OCI-M1 (cell line): Measurements from ENCODE around the gene MMD2.
"Not testable (repeated sequence)": the region's sequence is repeated elsewhere in the genome, so short reads cannot be mapped to it uniquely, and the experiment has no call there.

Experiments used
- DNase-seq: peaks from one replicate; lab custom pipeline; 2025; lab: John Stamatoyannopoulos, UW

Gene MMD2

DNA sequence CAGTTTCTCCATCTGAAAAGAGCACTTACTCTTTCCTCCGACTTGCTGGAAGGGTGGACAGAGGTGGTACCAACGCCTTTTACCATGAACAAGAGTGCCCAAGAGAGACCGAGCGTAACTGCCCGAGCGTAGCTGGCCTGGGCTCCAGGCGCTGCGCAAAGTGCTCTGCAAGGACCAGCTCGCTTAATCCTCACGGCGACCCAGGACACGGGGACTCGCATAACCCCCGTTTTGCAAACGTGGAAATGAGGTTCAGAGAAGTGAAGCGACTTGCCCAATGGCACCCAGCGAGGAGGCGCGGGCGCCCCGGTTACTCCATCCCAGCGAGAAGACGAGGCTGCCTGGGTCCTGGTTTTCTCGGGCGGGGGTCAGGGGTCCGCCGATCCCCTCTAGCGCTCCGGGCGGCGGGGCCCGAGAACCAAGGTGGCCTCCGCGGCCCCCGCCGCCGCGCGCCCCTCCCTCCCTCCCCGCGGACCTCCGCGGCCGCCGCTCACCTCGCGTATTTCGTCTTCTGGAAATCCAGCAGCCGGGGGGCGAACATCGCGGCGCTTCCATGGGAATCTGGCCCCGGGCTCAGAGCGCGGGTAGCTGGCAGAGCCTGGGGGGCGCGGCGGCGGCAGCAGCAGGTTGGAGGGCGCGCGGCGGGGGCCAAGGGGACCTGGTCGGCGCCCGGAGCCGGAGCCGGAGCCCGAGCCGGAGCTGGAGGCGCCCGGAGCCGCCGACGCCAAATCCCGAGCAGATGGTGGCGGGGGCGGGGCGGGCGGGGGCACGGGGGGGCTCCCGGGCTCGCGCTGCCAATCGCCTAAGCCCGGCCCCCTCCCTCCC, at the start of gene MMD2:
Gene MMD2 (minus strand): TSS at position 711 of the 825 bp plus-strand sequence. CDS start 170 bp downstream, at position 541.
- no peak for DNase-seq

GRCh38 chr7:5005066-5005465, 46.1 kb upstream of the MMD2 start:
- no peak for DNase-seq

DNA sequence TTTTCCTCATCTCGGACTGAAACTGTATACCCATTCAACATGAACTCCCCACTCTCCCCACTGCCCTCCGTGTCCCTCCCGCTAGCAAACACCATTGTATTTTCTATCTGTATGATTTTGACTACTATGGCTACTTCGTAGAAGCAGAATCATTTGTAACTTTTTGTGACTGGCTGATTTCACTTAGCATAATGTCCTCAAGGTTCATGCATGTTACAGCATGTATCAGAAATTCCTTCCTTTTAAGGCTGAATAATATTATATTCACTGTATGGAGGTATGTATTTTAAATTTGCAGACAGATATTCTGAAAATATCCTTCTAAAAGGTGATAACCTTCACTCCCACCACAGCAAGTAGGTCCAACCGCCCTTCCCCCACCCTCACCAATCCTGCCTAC, 42.9 kb upstream of the MMD2 start:
- no peak for DNase-seq

DNA sequence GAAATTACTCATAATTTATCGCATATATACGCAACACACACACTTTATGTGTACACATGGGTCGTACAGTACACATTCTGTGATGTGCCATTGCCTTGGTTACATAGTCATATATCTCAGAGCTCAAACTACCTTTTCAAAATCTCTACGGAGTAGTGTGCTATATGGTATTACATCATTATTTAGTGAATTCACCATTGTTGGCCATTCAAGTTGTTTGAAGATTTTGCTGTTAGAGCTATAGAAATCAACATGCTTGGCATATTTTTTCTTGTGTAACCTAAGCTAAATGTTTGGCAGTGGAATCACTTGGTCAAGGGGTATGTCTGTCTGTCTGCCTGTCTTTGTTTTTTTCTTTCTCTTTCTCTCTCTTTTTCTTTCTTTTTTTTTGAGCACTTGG, 42.0 kb upstream of the MMD2 start:
- no peak for DNase-seq

DNA sequence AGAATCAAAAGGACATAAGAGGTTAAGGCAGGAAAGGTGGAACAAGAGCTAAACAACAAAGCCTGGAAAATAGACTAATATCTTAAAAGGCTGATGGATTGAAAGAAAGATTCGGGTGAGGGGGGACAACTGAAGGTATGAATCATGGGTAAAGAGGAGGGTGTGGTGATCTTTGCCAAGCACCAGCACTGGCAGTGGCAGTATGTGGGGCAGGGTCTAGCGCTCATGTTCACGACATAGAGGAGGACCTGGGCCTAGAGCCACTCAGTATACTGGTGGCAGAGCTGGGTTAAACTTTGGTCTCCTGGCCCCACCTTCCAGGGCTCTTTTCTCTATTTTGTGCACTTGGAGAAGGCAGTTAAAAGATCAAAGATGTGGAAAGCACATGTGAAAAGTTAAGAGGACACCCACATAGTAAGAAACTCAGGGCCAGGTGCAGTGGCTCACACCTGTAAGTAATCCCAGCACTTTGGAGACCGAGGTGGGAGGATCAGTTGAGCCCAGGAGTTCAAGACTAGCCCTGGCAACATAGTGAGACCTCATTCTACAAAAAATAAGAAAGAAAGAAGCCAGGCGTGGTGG, 40.5 kb upstream of the MMD2 start:
- no peak for DNase-seq

GRCh38 chr7:4998910-4999309, 39.9 kb upstream of the MMD2 start:
- no peak for DNase-seq

DNA sequence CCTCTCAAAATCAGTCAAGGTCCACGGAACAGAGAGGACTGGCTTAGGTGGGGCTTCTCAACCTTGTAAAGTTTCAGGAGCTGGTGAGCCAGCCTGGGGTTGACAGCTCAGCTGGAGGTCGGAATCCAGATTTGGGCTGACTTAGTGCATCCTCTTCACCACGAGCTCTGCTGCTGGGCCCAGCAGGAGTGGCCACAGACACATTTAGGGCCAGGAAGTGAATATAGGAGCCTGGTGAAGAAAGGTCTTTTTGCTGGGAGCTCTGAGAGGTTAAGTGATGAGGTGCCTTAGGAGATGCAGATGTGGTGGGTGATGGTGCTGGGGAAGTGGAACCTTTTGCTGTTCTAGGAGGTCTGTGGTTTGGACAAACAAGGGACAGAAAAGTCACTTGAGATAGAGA, 39.3 kb upstream of the MMD2 start:
- DNase-seq: no peak

GRCh38 chr7:4996696-4997222, 37.8 kb upstream of the MMD2 start:
- no peak for DNase-seq

- no peak for DNase-seq
Measured at GRCh38 chr7:4995429-4995969, 36.5 kb upstream of the MMD2 start.

- no peak for DNase-seq
Measured at GRCh38 chr7:4993471-4993870, 34.5 kb upstream of the MMD2 start.

DNA sequence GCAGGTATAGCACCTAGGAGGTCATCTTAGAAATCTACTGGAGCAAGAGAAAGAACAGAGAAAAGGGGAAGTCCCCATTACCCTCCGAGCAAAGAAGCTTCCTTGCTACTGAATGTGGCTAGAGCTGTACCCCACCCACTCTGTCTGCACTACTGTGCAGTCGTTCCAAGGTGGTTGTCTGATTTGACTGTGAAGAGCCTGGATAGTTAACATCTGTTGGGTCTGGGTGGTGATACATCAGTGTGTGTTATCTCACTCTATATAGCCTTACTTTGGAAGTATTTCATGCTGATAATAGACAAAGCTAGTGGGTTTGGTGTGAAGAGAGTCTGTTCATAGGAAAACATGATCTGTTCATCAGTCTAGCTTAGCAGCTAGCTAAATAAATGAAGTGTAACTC, 23.8 kb upstream of the MMD2 start:
- DNase-seq: peak; percentile 50

- DNase-seq: not testable (repeated sequence)
Measured at GRCh38 chr7:4981295-4981890, 22.4 kb upstream of the MMD2 start.

GRCh38 chr7:4975626-4976025, 16.6 kb upstream of the MMD2 start:
- not testable (repeated sequence) for DNase-seq

- peak; percentile 94 for DNase-seq
Measured at GRCh38 chr7:4973728-4974198, 14.8 kb upstream of the MMD2 start.

DNA sequence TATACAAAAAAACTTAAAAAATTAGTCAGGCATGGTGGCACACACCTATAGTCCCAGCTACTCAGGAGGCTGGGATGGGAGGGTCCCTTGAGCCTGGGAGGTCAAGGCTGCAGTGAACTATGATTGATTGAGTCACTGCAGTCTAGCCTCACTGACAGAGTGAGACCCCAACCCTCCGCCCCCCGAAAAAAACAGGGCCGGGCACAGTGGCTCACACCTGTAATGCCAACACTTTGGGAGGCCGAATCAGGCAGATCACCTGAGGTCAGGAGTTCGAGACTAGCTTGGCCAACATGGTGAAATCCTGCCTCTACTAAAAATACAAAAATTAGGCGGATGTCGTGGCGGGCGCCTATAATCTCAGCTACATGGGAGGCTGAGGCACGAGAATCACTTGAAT, 13.5 kb upstream of the MMD2 start:
- not testable (repeated sequence) for DNase-seq

GRCh38 chr7:4965295-4966022, 6.5 kb upstream of the MMD2 start:
- no peak for DNase-seq

DNA sequence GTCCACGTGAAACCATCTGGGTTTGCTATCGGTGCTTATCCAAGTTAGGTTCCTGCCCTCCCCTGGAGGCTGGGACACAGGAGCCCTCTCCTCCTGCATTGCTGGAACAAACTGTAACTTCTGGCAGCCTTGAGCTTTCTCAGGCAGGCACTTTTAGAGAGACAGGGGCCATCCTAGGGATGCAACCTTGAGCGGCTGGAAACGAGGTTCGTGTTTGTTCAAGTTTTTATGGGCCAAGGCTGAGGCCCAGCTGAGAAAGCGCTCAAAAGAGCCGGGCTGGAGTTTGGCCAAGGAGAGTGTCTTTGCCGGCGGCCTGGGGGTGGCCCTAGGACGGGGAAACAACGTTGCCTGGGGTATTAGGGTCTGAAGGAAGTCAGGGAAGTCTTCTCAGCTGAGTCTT, 5.5 kb upstream of the MMD2 start:
- DNase-seq: no peak

- DNase-seq: no peak
Measured at GRCh38 chr7:4962872-4963775, 4.1 kb upstream of the MMD2 start.

DNA sequence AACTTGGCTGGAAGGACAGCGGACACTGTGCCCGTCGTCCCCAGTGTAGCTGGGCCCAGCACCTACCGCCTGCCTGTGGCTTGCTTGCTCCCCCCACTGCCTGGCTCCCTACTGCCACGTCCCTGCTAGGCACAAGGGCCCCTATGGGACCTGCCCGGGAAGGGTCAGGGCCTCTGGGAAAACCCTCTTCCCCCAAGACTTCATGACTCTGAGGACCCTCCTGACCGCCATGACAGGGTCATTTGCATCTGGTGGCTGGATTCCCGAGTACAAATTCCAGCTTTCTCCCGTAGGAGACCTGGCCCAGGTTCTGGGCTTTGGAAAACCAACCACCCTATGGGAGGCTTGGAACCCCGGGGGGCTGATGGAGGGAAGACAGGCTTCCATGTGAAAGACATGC, 1.4 kb upstream of the MMD2 start:
- DNase-seq: no peak

DNA sequence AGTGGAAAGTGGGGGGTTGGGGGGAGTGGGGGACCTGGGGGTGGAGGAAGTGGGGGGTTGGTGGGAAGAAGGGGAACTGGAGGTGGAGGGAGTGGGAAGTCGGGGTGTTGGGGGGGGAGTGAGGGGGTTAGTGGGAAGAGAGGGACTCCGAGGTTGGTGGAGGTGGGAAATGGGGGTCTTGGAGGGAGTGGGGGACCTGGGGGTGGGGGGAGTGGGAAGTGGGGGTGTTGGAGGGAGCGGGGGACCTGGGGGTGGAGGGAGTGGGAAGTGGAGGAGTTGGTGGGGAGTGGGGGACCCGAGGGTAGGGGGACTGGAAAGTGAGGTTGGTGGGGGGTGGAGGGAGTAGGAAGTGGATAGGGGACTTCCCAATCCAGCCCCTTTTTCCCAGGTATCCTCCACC, 906 bp upstream of the MMD2 start:
- no peak for DNase-seq

- DNase-seq: no peak
Measured at GRCh38 chr7:4959306-4959705, 319 bp upstream of the MMD2 start.
